HG03064 (cell line): Measurements from ENCODE around the gene TNP1.

Experiments used
- ATAC-seq: cut with Tn5 transposase; IDR thresholded peaks from one replicate; pipeline ENCODE4 v1.9.1; 2021; ENCODE audit warnings: low read depth; ENCODE audit not compliant: unreplicated experiment

Gene TNP1

GRCh38 chr2:216877085-216877484 lies 17.2 kb upstream of the TNP1 start:
- ATAC-seq: no peak

DNA sequence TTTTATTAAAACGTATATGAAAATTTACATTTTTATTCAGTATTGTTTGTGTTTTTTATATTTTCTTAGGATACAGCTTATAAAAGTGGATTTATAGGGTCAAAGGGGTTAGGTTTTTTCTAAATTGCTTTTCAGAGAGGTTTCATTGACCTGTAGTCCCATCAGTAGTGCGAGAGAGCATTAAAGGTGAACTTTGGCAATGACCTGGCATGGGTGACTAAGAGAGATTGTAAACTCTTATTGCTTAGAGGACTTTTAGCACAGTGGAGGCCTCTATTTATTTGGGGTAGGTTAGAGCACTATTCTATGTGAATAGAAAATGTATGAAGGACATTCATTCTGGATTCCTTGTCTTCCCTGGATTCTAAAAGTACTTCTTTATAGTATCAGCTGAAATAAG lies 16.0 kb upstream of the TNP1 start:
- ATAC-seq: no peak

GRCh38 chr2:216873573-216873972 lies 13.7 kb upstream of the TNP1 start:
- no peak for ATAC-seq

- ATAC-seq: no peak
These were observed 12.8 kb upstream of the TNP1 start for GRCh38 chr2:216872624-216873023.

DNA sequence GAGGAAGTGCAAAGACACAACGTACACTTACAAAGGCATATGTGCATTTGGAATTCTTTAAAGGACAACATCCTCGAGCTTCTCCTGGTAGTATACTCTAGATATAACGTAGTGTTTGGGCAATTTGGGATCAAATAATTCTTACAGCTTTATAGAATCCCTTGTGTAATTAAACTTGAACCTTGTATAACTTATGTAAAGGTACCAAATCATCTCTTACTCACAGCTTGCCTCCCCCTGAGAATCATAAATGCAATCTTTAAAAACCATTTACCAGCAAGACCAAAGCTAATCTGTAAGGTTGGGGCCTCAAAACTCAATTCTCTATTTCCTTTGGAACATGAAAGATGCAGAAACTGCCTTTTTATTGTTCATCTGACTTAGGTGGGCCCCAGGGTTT lies 12.2 kb upstream of the TNP1 start:
- no peak for ATAC-seq

GRCh38 chr2:216871333-216871934 lies 11.6 kb upstream of the TNP1 start:
- ATAC-seq: no peak

GRCh38 chr2:216870508-216871332 lies 10.9 kb upstream of the TNP1 start:
- ATAC-seq: no peak

DNA sequence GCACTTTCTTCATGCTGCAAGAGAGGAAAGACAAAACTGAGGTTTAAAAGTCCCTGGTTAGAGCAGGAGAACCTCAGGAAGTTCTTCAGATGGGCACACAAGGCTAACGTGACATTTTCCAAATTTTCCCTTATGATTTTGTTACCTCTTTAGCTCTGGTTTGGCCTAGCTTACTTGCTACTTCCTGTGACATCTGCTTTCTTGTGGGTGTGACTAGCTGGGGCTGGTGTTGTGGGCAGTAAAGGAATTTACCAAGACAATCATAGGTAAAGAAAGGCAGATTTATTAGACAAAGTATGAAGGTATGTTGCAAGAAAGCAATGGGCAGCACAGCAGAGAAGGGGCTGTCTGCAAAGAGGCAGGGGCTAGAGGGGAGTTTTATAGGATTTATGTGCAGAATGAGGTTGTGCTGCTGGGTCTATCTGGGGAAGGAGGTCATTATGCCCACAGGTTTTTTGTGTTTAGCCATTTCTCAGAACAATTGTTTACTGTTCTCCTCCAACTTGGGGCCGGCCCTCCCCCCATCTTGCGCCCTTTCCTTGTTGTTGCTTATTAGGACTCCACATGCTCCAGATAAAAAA lies 6.7 kb upstream of the TNP1 start:
- no peak for ATAC-seq

DNA sequence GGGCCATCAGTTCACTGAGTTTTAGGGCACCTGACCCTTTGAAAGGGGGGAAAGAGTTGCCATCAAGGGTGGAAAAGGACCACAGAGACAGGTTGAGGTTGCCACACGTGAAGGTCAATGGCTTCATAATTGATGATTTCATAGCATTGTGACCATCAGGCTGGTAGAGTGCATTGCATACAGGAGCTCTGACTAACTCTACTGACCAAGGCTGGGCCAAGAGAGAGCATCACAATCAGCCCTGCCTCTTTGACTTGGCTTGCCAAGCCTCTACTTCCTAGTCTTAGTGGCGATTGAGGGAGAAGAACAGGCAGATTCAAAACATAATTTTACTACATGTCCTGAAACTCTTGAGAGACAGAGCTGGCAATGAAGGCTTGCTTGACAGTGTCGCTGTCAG lies 5.8 kb upstream of the TNP1 start:
- ATAC-seq: no peak

GRCh38 chr2:216863946-216864345 lies 4.1 kb upstream of the TNP1 start:
- no peak for ATAC-seq

DNA sequence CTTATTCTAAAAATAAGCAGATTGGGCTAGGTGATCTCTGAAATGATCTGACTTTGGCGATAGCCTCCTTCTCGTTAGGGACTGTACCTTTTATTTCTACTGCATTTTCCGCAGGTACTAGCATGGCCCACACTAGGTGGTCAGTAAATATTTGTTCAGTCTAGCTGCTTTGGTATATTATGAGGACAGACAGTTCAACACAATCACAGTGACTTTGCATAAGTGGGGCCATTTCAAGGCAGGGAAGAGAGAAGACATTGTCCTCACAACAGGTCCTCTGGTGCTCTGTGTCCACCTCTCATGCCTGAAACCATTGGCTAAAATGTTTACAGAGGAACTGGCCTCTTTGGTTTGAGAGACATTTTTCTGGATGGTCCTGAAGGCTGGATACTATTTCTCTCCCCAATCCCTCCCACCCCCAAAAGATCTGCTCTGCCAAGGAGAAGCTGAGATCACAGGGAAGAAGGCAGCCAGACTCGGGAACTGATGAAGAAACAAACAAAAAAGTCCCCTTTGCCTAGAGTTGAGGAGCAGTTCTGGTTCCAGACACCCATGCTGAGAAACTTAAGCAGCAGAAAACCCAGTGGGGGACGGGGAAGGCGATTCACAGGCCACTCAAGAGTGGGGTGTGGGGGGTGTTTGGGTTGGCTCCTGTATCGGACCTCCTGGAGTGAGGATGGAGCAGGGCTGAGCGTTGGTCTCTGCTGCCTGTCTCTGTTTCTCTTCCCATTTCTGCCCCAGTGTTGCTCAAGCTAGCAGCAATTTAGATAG lies 2.9 kb upstream of the TNP1 start:
- ATAC-seq: no peak

DNA sequence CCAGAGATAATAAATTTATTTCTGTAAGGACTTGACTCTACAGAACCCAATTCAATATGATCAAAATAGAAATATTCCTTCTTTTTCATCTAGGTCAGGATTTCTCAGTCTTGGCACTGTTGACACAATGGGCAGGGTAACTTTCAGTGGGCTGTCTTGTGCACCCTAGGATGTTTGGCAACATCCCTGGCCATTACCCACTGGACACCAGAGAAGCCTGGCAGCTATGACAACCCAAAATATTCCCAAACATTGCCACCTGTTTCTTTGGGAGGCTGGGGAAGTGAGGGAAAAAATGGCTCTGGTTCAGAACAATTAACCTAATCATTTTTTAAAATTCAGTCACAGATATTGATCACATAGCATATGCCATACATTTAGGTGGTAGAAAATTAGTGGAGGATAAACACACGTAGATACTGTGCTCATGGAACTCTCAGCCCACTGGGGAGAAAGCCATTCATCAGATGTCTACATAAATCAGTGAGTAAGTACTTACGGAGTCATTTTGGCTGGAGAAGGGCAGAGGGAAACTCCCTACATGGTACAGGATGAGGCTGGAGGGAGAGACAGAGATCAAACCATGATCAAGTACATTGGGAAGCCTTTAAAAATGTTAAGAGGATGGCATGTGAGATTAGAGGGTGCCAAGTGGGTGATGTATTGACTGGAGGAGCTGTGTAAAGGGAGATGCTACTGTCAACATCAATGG lies 718 bp upstream of the TNP1 start:
- no peak for ATAC-seq

DNA sequence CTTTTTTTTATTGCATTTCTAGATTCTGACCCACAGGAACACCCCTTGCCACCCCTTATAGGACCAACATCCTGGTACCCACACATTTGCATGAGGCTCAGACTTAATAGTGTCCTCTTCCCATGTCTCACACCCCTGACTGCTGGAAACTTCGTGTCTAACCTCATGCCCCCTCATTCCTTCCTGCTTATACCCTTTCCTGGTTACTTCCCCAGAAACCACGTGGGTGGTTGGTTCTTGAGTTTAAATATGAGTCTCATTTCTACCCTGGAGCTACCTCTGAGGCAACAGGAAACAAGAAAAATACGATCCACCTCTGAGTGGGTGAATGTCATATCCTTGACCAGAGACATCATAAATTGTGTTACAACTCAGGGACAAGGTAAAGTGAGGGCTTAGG lies 1.6 kb downstream of the TNP1 start:
- ATAC-seq: no peak

DNA sequence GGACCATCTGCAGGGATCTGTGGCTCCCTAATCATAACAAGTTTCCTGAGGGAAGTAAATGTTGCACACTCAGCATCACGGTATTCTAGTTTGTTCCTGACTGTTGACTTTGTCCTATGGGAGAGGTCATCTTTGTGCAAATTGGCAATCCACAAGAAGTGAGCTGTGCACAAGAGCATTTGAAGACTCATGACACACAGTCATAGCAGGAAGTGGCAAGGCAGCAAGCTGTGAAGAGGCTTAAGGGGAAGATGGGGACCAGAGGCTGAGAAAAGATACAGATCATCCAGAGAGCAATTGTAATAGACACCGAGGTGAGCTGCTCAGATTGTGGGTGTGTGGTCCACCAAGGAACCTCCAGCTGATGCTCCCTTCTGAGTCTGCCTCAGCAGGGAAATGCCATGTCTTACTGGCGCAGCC lies 2.7 kb downstream of the TNP1 start:
- no peak for ATAC-seq

DNA sequence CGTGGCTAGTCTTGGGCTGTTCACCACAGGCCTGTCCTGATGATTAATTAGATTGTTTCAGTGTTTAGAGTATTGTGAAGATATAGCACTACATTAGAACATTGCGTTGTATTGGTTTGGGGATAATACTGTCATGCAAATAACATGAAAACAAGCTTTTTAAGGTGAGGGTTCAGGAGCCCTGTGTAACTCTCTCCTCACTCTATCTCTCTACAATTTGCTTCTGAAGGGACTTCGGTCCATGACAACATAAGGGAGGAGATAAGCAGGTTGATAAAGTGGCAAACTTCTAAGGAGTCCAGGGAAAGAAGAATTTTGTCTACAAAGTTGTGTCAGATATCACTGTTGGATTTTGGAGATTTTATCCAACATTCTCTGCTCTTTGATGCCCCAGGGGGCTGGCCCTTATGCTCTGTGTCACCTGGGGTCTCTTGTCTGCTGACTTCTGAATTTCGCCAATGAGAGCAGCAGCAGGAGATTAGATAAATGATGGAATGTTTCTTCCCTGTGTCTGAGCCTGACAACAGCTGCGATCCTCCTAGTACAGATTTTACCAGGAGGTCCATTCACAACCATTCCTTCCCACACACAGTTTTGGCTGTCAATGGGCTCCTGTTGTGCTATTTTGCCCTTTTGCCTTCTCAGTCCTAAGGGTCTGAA lies 3.3 kb downstream of the TNP1 start:
- ATAC-seq: no peak

- ATAC-seq: no peak
These were observed 4.3 kb downstream of the TNP1 start for GRCh38 chr2:216855605-216856004.

- no peak for ATAC-seq
These were observed 4.8 kb downstream of the TNP1 start for GRCh38 chr2:216855079-216855478.

DNA sequence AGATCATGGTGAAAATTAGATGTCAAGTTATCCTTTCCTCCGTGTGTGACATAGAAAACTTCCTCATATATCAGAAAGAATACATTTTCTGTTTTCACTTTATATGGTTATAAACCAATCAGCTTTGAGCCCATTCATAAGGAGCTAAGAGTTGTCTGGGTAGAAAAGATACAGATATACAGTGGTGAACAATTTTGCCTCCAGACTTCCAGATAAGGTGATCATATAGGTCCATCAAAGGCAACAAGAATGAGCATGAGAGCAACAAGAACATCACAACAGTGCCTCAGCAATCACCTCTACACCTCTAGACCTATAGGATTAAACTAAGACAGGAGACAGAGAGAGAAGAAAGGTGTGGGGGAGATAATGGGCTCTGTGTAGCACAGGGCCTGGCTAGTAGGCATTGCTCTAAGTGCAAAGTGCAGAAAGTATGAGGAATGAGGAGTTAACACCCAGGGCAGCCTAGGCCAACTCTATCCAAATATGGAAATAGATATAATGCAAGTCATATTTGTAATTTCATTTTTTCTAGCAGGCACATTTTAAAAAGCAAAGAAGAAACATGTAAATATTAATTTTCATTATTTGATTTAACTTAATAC lies 8.3 kb downstream of the TNP1 start:
- ATAC-seq: no peak

GRCh38 chr2:216850665-216851322 lies 9.1 kb downstream of the TNP1 start:
- ATAC-seq: no peak
